Measurements from ENCODE around the gene DISC1.

Gene DISC1

GRCh38 chr1:232016616-232017015, 390.0 kb downstream of the DISC1 start:
- Histone ChIP-seq H3K27me3 (ENCODE audit: insufficient read depth, poor library complexity, severe bottlenecking) (no peaks in the 10 kb centered on the region), H3K27ac (replicated peaks) (no peak overlapping the region), H3K4me3 (replicated peaks; ENCODE audit: insufficient read depth, low read length) (no peak overlapping the region)
- TF ChIP-seq CTCF (IDR thresholded peaks at IDR 0.05; ENCODE audit: insufficient read depth, low read length) (no peak), REST (IDR thresholded peaks at IDR 0.05; ENCODE audit: insufficient replicate concordance, low read depth) (no peak), SPI1 (IDR thresholded peaks at IDR 0.05; ENCODE audit: borderline replicate concordance, low read depth) (no peak), GABPA (IDR thresholded peaks at IDR 0.05; ENCODE audit: low read depth) (no peak), POLR2AphosphoS5 (IDR thresholded peaks at IDR 0.05; ENCODE audit: low read depth) (no peak)
- no peak for DNase-seq (ENCODE audit: low read depth in 1 of 2, low spot score in 1 of 2)

GRCh38 chr1:232017057-232017456, 390.5 kb downstream of the DISC1 start:
- TF ChIP-seq GABPA (IDR thresholded peaks at IDR 0.05; ENCODE audit: low read depth): no peak
- no peak for TF ChIP-seq SPI1 (IDR thresholded peaks at IDR 0.05; ENCODE audit: borderline replicate concordance, low read depth)
- no peak for TF ChIP-seq CTCF (IDR thresholded peaks at IDR 0.05; ENCODE audit: insufficient read depth, low read length)
- no peak for TF ChIP-seq POLR2AphosphoS5 (IDR thresholded peaks at IDR 0.05; ENCODE audit: low read depth)
- TF ChIP-seq REST (IDR thresholded peaks at IDR 0.05; ENCODE audit: insufficient replicate concordance, low read depth): no peak
- no peak for DNase-seq (ENCODE audit: low read depth in 1 of 2, low spot score in 1 of 2)
- Histone ChIP-seq H3K27ac (replicated peaks) (no peak overlapping the region), H3K27me3 (ENCODE audit: insufficient read depth, poor library complexity, severe bottlenecking) (no peaks in the 10 kb centered on the region), H3K4me3 (replicated peaks; ENCODE audit: insufficient read depth, low read length) (no peak overlapping the region)

- Histone ChIP-seq H3K27ac (replicated peaks) (no peak overlapping the region), H3K4me3 (replicated peaks; ENCODE audit: insufficient read depth, low read length) (no peak overlapping the region), H3K27me3 (ENCODE audit: insufficient read depth, poor library complexity, severe bottlenecking) (no peaks in the 10 kb centered on the region)
- no peak for DNase-seq (ENCODE audit: low read depth in 1 of 2, low spot score in 1 of 2)
- TF ChIP-seq GABPA (IDR thresholded peaks at IDR 0.05; ENCODE audit: low read depth): no peak
- no peak for TF ChIP-seq CTCF (IDR thresholded peaks at IDR 0.05; ENCODE audit: insufficient read depth, low read length)
- no peak for TF ChIP-seq POLR2AphosphoS5 (IDR thresholded peaks at IDR 0.05; ENCODE audit: low read depth)
- no peak for TF ChIP-seq REST (IDR thresholded peaks at IDR 0.05; ENCODE audit: insufficient replicate concordance, low read depth)
- no peak for TF ChIP-seq SPI1 (IDR thresholded peaks at IDR 0.05; ENCODE audit: borderline replicate concordance, low read depth)
Observed at GRCh38 chr1:232017759-232018158, 391.2 kb downstream of the DISC1 start.

Measured in HL-60 (cell line).